Choroid plexus epithelial cell (primary cell): Measurements from ENCODE around the gene CHEK2.
A peak's percentile ranks its signal among the peaks of the same experiment; 100 is the strongest.
"Not testable (repeated sequence)": the region's sequence is repeated elsewhere in the genome, so short reads cannot be mapped to it uniquely, and the experiment has no call there.

Source experiments
- DNase-seq: peaks from one replicate; pipeline ENCODE4 v3.0.0-alpha.2; 2010; ENCODE audit warnings: low read depth
- H3K4me3 ChIP-seq: 2 replicates; pipeline ENCODE4 v1.5.1; 2011; ENCODE audit warnings: low read depth, mild to moderate bottlenecking, control low read depth, low read length, moderate library complexity
- CTCF ChIP-seq: conservative IDR thresholded peaks from 2 replicates; pipeline ENCODE4 v1.5.1; 2011; ENCODE audit warnings: low read depth, mild to moderate bottlenecking, control low read depth, inconsistent platforms, low read length, moderate library complexity

Gene CHEK2

GRCh38 chr22:28678778-28679610, 62.6 kb downstream of the CHEK2 start:
- DNase-seq, result peak; percentile 13
- H3K4me3 ChIP-seq, result peak overlapping the region; percentile 65

GRCh38 chr22:28678170-28678569, 63.5 kb downstream of the CHEK2 start:
- not testable (repeated sequence) for DNase-seq, H3K4me3 ChIP-seq

GRCh38 chr22:28674121-28674563, 67.5 kb downstream of the CHEK2 start:
- no peak for TF ChIP-seq CTCF

GRCh38 chr22:28670756-28671155, 70.9 kb downstream of the CHEK2 start:
- no peak overlapping the region for H3K4me3 ChIP-seq
- TF ChIP-seq CTCF, result no peak
- peak; percentile 9 for DNase-seq

More at GRCh38 chr22:28674121-28674563, 67.5 kb downstream of the CHEK2 start:
- H3K4me3 ChIP-seq, result no peak overlapping the region
- peak; percentile 85 for DNase-seq

- no peak overlapping the region for H3K4me3 ChIP-seq
- TF ChIP-seq CTCF, result no peak
- no peak for DNase-seq
These were observed 71.5 kb downstream of the CHEK2 start for GRCh38 chr22:28670161-28670560.

- DNase-seq, result no peak
- TF ChIP-seq CTCF, result no peak
- no peak overlapping the region for H3K4me3 ChIP-seq
These were observed 72.2 kb downstream of the CHEK2 start for GRCh38 chr22:28669387-28669786.

GRCh38 chr22:28663569-28663942, 78.1 kb downstream of the CHEK2 start:
- not testable (repeated sequence) for H3K4me3 ChIP-seq, DNase-seq

GRCh38 chr22:28658448-28658847, 83.2 kb downstream of the CHEK2 start:
- no peak for DNase-seq
- no peak for TF ChIP-seq CTCF
- H3K4me3 ChIP-seq, result no peak overlapping the region

GRCh38 chr22:28656181-28656580, 85.4 kb downstream of the CHEK2 start:
- DNase-seq, result no peak
- H3K4me3 ChIP-seq, result no peak overlapping the region
- no peak for TF ChIP-seq CTCF
